GM23248 (cell line): ENCODE results near the gene ZNF385B. TPM values are rescaled to one million over a fixed set of nuclear protein-coding genes. Genes with fewer than 3 reads are reported as not detected.

Source experiments
- DNase-seq: peaks from one replicate; pipeline ENCODE4 v3.0.0-alpha.2; 2015
- H2AFZ ChIP-seq: fragments of 200-600 bp; sonication (generic); 2 replicates; pipeline ENCODE4 v1.6.1; 2016; ENCODE audit warnings: antibody characterized with exemption
- H3F3A ChIP-seq: fragments of 200-600 bp; sonication (generic); 2 replicates; pipeline ENCODE4 v1.6.1; 2016; ENCODE audit warnings: mild to moderate bottlenecking, antibody characterized with exemption, mixed run types; ENCODE audit not compliant: insufficient read depth
- H3K27ac ChIP-seq: fragments of 200-600 bp; sonication (generic); 2 replicates; pipeline ENCODE4 v1.5.1; 2016; ENCODE audit warnings: mild to moderate bottlenecking
- H3K27me3 ChIP-seq: fragments of 200-600 bp; sonication (generic); replicated peaks from 2 replicates; pipeline ENCODE4 v1.6.1; 2016; ENCODE audit warnings: mild to moderate bottlenecking; ENCODE audit not compliant: insufficient read depth
- H3K36me3 ChIP-seq: fragments of 200-600 bp; sonication (generic); 2 replicates; pipeline ENCODE4 v1.6.1; 2016; ENCODE audit warnings: low read depth, mild to moderate bottlenecking
- H3K4me1 ChIP-seq: fragments of 200-600 bp; sonication (generic); 2 replicates; pipeline ENCODE4 v1.6.1; 2016; ENCODE audit warnings: mild to moderate bottlenecking; ENCODE audit not compliant: insufficient read depth
- H3K4me2 ChIP-seq: fragments of 200-600 bp; sonication (generic); one replicate; pipeline ENCODE4 v1.6.1; 2016; ENCODE audit warnings: mild to moderate bottlenecking; ENCODE audit not compliant: unreplicated experiment
- H3K4me3 ChIP-seq: fragments of 200-600 bp; sonication (generic); 2 replicates; pipeline ENCODE4 v1.5.1; 2016; ENCODE audit warnings: mild to moderate bottlenecking
- H3K79me2 ChIP-seq: fragments of 200-600 bp; sonication (generic); 2 replicates; pipeline ENCODE4 v1.6.1; 2016; ENCODE audit warnings: mild to moderate bottlenecking; ENCODE audit not compliant: insufficient read depth
- H3K9ac ChIP-seq: fragments of 200-600 bp; sonication (generic); 2 replicates; pipeline ENCODE4 v1.6.1; 2016; ENCODE audit warnings: mild to moderate bottlenecking
- H3K9me2 ChIP-seq: fragments of 200-600 bp; sonication (generic); 2 replicates; pipeline ENCODE4 v1.6.1; 2016; ENCODE audit warnings: mixed run types, mild to moderate bottlenecking, moderate library complexity; ENCODE audit not compliant: insufficient read depth
- H3K9me3 ChIP-seq: fragments of 200-600 bp; sonication (generic); one replicate; pipeline ENCODE4 v1.6.1; 2017; ENCODE audit warnings: low read depth
- H4K20me1 ChIP-seq: fragments of 200-600 bp; sonication (generic); 2 replicates; pipeline ENCODE4 v1.6.0; 2016; ENCODE audit not compliant: insufficient read depth
- EZH2 ChIP-seq: fragments of 200-600 bp; sonication (generic); IDR thresholded peaks from 2 replicates; pipeline ENCODE4 v1.6.1; 2018; ENCODE audit warnings: antibody characterized with exemption, mild to moderate bottlenecking; ENCODE audit not compliant: insufficient read depth, poor library complexity, severe bottlenecking
- EZH2phosphoT487 ChIP-seq: fragments of 200-600 bp; sonication (generic); IDR thresholded peaks from 2 replicates; pipeline ENCODE4 v1.6.1; 2018; ENCODE audit warnings: antibody characterized with exemption, moderate library complexity, mild to moderate bottlenecking, low read depth; ENCODE audit not compliant: insufficient read depth
- WGBS, 2 experiments: methylation state at CpG; one replicate each; pipeline ENCODE4 v1.1.6; 2015 to 2017; ENCODE audit warnings: low lambda C conversion rate in 2 of 2, low coverage in 1 of 2; ENCODE audit errors: missing lambda C conversion rate in 2 of 2; 5-methylcytosine and 5-hydroxymethylcytosine counted together
- in situ Hi-C: fragments of 300-500 bp; cut with MboI; formaldehyde crosslinking; loops from 2 replicates; pipeline ENCODE4 v1.15.0; 2020
- polyA plus RNA-seq: library from polyadenylated mRNA; unstranded; fragments of >200 nt; fragmentation: Nextera tagmentation; extraction: Ambion mirVana; gene quantifications from 2 replicates; pipeline ENCODE4 v1.2.1, GENCODE V29; 2016
- total RNA-seq: library from RNA; depleted of rRNA; stranded (reverse); fragments of >200 nt; shearing (Covaris generic); gene quantifications from 2 replicates; pipeline ENCODE4 v1.2.3, GENCODE V29; 2014

The ZNF385B gene
- total and polyA plus RNA-seq, 2 experiments from 2014 or later, result 0.30 TPM; not detected in 1

GRCh38 chr2:179554639-179555386, 306.6 kb downstream of the ZNF385B start:
- no peaks in the 10 kb centered on the region for H3K79me2 ChIP-seq
- no peak overlapping the region for H3K4me2 ChIP-seq
- TF ChIP-seq EZH2phosphoT487 (no peak), EZH2 (no peak)
- no peaks in the 10 kb centered on the region for H3F3A ChIP-seq
- DNase-seq, result no peak
- H4K20me1 ChIP-seq, result no peaks in the 10 kb centered on the region
- H3K9ac ChIP-seq, result no peak overlapping the region
- whole genome bisulfite sequencing, 2 experiments, result 71 to 73% methylated on average over 4 of the region's 4 CpGs
- no peak overlapping the region for H3K27ac ChIP-seq
- no peak overlapping the region for H2AFZ ChIP-seq
- H3K4me3 ChIP-seq, result no peak overlapping the region
- H3K27me3 ChIP-seq, result no peaks in the 10 kb centered on the region
- H3K4me1 ChIP-seq, result no peaks in the 10 kb centered on the region
- in situ Hi-C loops, result no loop called here
- H3K36me3 ChIP-seq, result no peaks in the 10 kb centered on the region
- H3K9me2 ChIP-seq, result no peaks in the 10 kb centered on the region
- H3K9me3 ChIP-seq, result no peaks in the 10 kb centered on the region

- H3K4me3 ChIP-seq, result no peak overlapping the region
- no peaks in the 10 kb centered on the region for H3K9me3 ChIP-seq
- H3K4me2 ChIP-seq, result no peak overlapping the region
- H3K9me2 ChIP-seq, result no peaks in the 10 kb centered on the region
- no peaks in the 10 kb centered on the region for H3K4me1 ChIP-seq
- H3K9ac ChIP-seq, result no peak overlapping the region
- no peaks in the 10 kb centered on the region for H3K36me3 ChIP-seq
- H3F3A ChIP-seq, result no peaks in the 10 kb centered on the region
- in situ Hi-C loops, result no loop called here
- H3K27me3 ChIP-seq, result no peaks in the 10 kb centered on the region
- no peaks in the 10 kb centered on the region for H3K79me2 ChIP-seq
- no peak overlapping the region for H3K27ac ChIP-seq
- no peak for DNase-seq
- no peak overlapping the region for H2AFZ ChIP-seq
- TF ChIP-seq EZH2phosphoT487, result no peak
- TF ChIP-seq EZH2, result no peak
- no peaks in the 10 kb centered on the region for H4K20me1 ChIP-seq
- 86 to 90% methylated on average over 3 of the region's 3 CpGs for WGBS, 2 experiments
Observed at GRCh38 chr2:179553382-179553781, 308.0 kb downstream of the ZNF385B start.

GRCh38 chr2:179551539-179552045, 309.8 kb downstream of the ZNF385B start:
- H3K9ac ChIP-seq, result no peak overlapping the region
- TF ChIP-seq EZH2phosphoT487, result no peak
- no peak for TF ChIP-seq EZH2
- no peaks in the 10 kb centered on the region for H3F3A ChIP-seq
- H4K20me1 ChIP-seq, result no peaks in the 10 kb centered on the region
- no peak overlapping the region for H2AFZ ChIP-seq
- DNase-seq, result no peak
- H3K9me3 ChIP-seq, result no peaks in the 10 kb centered on the region
- no peaks in the 10 kb centered on the region for H3K36me3 ChIP-seq
- no peaks in the 10 kb centered on the region for H3K9me2 ChIP-seq
- H3K4me1 ChIP-seq, result no peaks in the 10 kb centered on the region
- no peak overlapping the region for H3K27ac ChIP-seq
- in situ Hi-C loops, result no loop called here
- no peak overlapping the region for H3K4me2 ChIP-seq
- 58 to 66% methylated on average over 1 of the region's 1 CpG for WGBS, 2 experiments
- H3K79me2 ChIP-seq, result no peaks in the 10 kb centered on the region
- H3K4me3 ChIP-seq, result no peak overlapping the region
- H3K27me3 ChIP-seq, result no peaks in the 10 kb centered on the region

GRCh38 chr2:179550849-179551248, 310.6 kb downstream of the ZNF385B start:
- in situ Hi-C loops, result no loop called here
- no peaks in the 10 kb centered on the region for H3K36me3 ChIP-seq
- TF ChIP-seq EZH2phosphoT487 (no peak), EZH2 (no peak)
- H3K4me2 ChIP-seq, result no peak overlapping the region
- H3F3A ChIP-seq, result no peaks in the 10 kb centered on the region
- H3K9me2 ChIP-seq, result no peaks in the 10 kb centered on the region
- H2AFZ ChIP-seq, result no peak overlapping the region
- no peak overlapping the region for H3K27ac ChIP-seq
- no peaks in the 10 kb centered on the region for H3K79me2 ChIP-seq
- no peak for DNase-seq
- H3K4me3 ChIP-seq, result no peak overlapping the region
- H3K4me1 ChIP-seq, result no peaks in the 10 kb centered on the region
- H4K20me1 ChIP-seq, result no peaks in the 10 kb centered on the region
- H3K27me3 ChIP-seq, result no peaks in the 10 kb centered on the region
- no peak overlapping the region for H3K9ac ChIP-seq
- WGBS, 2 experiments, result 83 to 85% methylated on average over 4 of the region's 4 CpGs
- no peaks in the 10 kb centered on the region for H3K9me3 ChIP-seq
